Activated CD4-positive, alpha-beta T cell treated with anti-CD3 and anti-CD28 coated beads, Interleukin-2, amount 10 ng/mL, durations not matched to agents 24 days and 14 days (primary cell): ENCODE measurements around the gene PBXIP1. TPM values are rescaled to one million over a fixed set of nuclear protein-coding genes. Genes with fewer than 3 reads are reported as not detected.
"Not testable (repeated sequence)": the region's sequence is repeated elsewhere in the genome, so short reads cannot be mapped to it uniquely, and the experiment has no call there.

Experiments used
- DNase-seq: peaks from one replicate; pipeline ENCODE4 v3.0.0; 2022
- H3K27ac Mint-ChIP-seq: one replicate; pipeline ENCODE4 v1.8.0; 2022; ENCODE audit warnings: mild to moderate bottlenecking, mixed read lengths
- H3K27me3 Mint-ChIP-seq: one replicate; pipeline ENCODE4 v1.8.0; 2022; ENCODE audit warnings: mixed read lengths
- H3K36me3 Mint-ChIP-seq: one replicate; pipeline ENCODE4 v1.8.0; 2022; ENCODE audit warnings: low read depth, mild to moderate bottlenecking, mixed read lengths
- H3K4me1 Mint-ChIP-seq: one replicate; pipeline ENCODE4 v1.8.0; 2021; ENCODE audit warnings: mixed read lengths
- H3K4me3 Mint-ChIP-seq: one replicate; pipeline ENCODE4 v1.8.0; 2022; ENCODE audit warnings: mild to moderate bottlenecking, moderate library complexity, mixed read lengths
- H3K9me3 Mint-ChIP-seq: one replicate; pipeline ENCODE4 v1.8.0; 2021; ENCODE audit warnings: mixed read lengths
- intact Hi-C: fragments of 100-400 bp; cut with micrococcal nuclease; formaldehyde crosslinking; loops from one replicate; pipeline ENCODE4 v1.15.1; 2023
- total RNA-seq: library from RNA; stranded (reverse); gene quantifications from 2 replicates; pipeline ENCODE4 v1.2.3, GENCODE V29; 2022

The PBXIP1 gene
- total RNA-seq, 1 donor from 2014 or later = 21.6 TPM

GRCh38 chr1:154910851-154911250 is 45.0 kb downstream of the PBXIP1 start:
- Mint-ChIP-seq H3K4me3 (no peak overlapping the region), H3K9me3 (no peaks in the 10 kb centered on the region), H3K36me3 (peaks cover 3% of the 10 kb centered on the region), H3K27ac (no peak overlapping the region), H3K27me3 (no peaks in the 10 kb centered on the region), H3K4me1 (no peaks in the 10 kb centered on the region)
- no peak for DNase-seq
- intact Hi-C loops = no loop called here

- Mint-ChIP-seq H3K4me3 (no peak overlapping the region), H3K36me3 (no peaks in the 10 kb centered on the region), H3K9me3 (no peaks in the 10 kb centered on the region)
Measured at GRCh38 chr1:154908937-154909336, 47.0 kb downstream of the PBXIP1 start.

GRCh38 chr1:154908129-154908528 is 47.8 kb downstream of the PBXIP1 start:
- H3K4me1 Mint-ChIP-seq, H3K27ac Mint-ChIP-seq, H3K36me3 Mint-ChIP-seq, intact Hi-C loops, H3K4me3 Mint-ChIP-seq, DNase-seq, H3K27me3 Mint-ChIP-seq, H3K9me3 Mint-ChIP-seq: not testable (repeated sequence)

More at GRCh38 chr1:154908937-154909336, 47.0 kb downstream of the PBXIP1 start:
- no peaks in the 10 kb centered on the region for H3K27me3 Mint-ChIP-seq
- H3K27ac Mint-ChIP-seq = no peak overlapping the region
- no peak for DNase-seq
- intact Hi-C loops = no loop called here
- H3K4me1 Mint-ChIP-seq = no peaks in the 10 kb centered on the region

GRCh38 chr1:154906621-154907081 is 49.2 kb downstream of the PBXIP1 start:
- intact Hi-C loops = no loop called here

GRCh38 chr1:154902938-154903566 is 52.8 kb downstream of the PBXIP1 start:
- Mint-ChIP-seq H3K27me3 (no peaks in the 10 kb centered on the region), H3K36me3 (no peaks in the 10 kb centered on the region), H3K27ac (no peak overlapping the region), H3K4me1 (no peaks in the 10 kb centered on the region), H3K9me3 (no peaks in the 10 kb centered on the region), H3K4me3 (no peak overlapping the region)
- intact Hi-C loops = no loop called here
- no peak for DNase-seq

More at GRCh38 chr1:154906621-154907081, 49.2 kb downstream of the PBXIP1 start:
- Mint-ChIP-seq H3K27me3 (no peaks in the 10 kb centered on the region), H3K9me3 (no peaks in the 10 kb centered on the region), H3K36me3 (no peaks in the 10 kb centered on the region), H3K27ac (no peak overlapping the region), H3K4me1 (no peaks in the 10 kb centered on the region), H3K4me3 (no peak overlapping the region)
- DNase-seq = no peak

GRCh38 chr1:154901591-154901990 is 54.3 kb downstream of the PBXIP1 start:
- Mint-ChIP-seq H3K4me1 (no peaks in the 10 kb centered on the region), H3K4me3 (no peak overlapping the region), H3K9me3 (no peaks in the 10 kb centered on the region), H3K27me3 (no peaks in the 10 kb centered on the region), H3K36me3 (no peaks in the 10 kb centered on the region), H3K27ac (no peak overlapping the region)
- DNase-seq = no peak
- intact Hi-C loops = no loop called here

DNA sequence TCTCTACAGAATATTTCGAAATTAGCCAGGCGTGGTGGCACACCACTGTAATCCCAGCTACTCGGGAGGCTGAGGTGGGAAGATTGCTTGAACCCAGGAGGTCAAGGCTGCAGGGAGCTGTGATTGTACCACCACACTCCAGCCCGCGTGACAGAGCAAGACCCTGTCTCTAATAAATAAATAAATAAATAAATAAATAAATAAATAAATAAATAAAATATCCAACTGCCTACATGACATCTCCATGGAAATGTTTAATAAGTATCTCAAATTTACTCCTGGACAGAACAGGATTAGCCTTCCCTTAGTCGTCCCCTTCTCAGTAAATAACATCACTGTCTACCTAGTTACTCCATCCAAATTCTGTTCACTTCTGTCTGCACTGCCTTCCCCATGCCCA is 56.9 kb downstream of the PBXIP1 start:
- no peak overlapping the region for H3K4me3 Mint-ChIP-seq
- no peaks in the 10 kb centered on the region for H3K9me3 Mint-ChIP-seq
- no peaks in the 10 kb centered on the region for H3K36me3 Mint-ChIP-seq
- DNase-seq = no peak
- H3K27me3 Mint-ChIP-seq = peaks cover 2% of the 10 kb centered on the region
- no peak overlapping the region for H3K27ac Mint-ChIP-seq
- intact Hi-C loops = no loop called here
- H3K4me1 Mint-ChIP-seq = no peaks in the 10 kb centered on the region

DNA sequence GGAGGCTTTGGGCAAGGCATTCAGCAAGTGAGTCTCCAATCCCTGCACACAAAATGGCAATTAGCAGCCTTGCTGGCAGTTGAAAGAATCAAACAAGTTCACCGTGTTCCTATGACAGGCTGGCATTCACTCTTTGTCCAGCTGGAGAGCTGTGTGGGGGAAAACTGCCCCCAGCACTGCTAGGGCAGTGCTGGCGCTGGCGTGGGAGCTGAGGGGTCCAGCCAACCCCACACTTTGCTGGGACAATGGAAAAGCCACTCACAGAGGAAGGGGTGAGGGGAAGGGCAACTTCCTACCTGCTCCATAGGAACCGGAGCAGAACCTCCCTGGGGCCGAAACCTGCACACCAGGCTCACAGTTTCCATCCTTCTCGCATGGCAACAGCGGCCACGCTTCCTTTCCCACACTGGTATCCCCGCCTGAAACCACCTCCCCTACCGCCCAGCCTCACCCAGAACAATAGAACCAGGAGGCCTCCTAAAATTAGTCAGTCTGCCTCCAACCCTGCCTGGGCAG is 59.1 kb downstream of the PBXIP1 start:
- intact Hi-C loops = no loop called here
- Mint-ChIP-seq H3K4me1 (no peaks in the 10 kb centered on the region), H3K4me3 (no peak overlapping the region), H3K27ac (no peak overlapping the region), H3K27me3 (peaks cover 2% of the 10 kb centered on the region), H3K9me3 (no peaks in the 10 kb centered on the region), H3K36me3 (no peaks in the 10 kb centered on the region)
- no peak for DNase-seq

- no peaks in the 10 kb centered on the region for H3K36me3 Mint-ChIP-seq
Measured at GRCh38 chr1:154895798-154896197, 60.1 kb downstream of the PBXIP1 start.

More at GRCh38 chr1:154895798-154896197, 60.1 kb downstream of the PBXIP1 start:
- intact Hi-C loops = no loop called here
- Mint-ChIP-seq H3K27me3 (peaks cover 6% of the 10 kb centered on the region), H3K9me3 (no peaks in the 10 kb centered on the region), H3K27ac (no peak overlapping the region), H3K4me3 (no peak overlapping the region), H3K4me1 (no peaks in the 10 kb centered on the region)
- DNase-seq = no peak

Other genes with a start within 250 kb of the PBXIP1 start
- 0.35 and 0.54 TPM in 2 replicates for gene KCNN3, start 85.8 kb downstream of the PBXIP1 start, total RNA-seq
- 47.4 and 47.7 TPM in 2 replicates for gene PMVK, start 19.4 kb downstream of the PBXIP1 start, total RNA-seq
- 34.4 and 34.8 TPM in 2 replicates for gene PYGO2, start 5.7 kb upstream of the PBXIP1 start, total RNA-seq
- gene SHC1, start 14.6 kb upstream of the PBXIP1 start, total RNA-seq = 50.4 and 60.5 TPM in 2 replicates
- 179 and 181 TPM in 2 replicates for gene CKS1B, start 18.6 kb upstream of the PBXIP1 start, total RNA-seq
- gene FLAD1, start 27.2 kb upstream of the PBXIP1 start, total RNA-seq = 69.9 and 71.8 TPM in 2 replicates
- 0.79 and 1.4 TPM in 2 replicates for gene LENEP, start 37.5 kb upstream of the PBXIP1 start, total RNA-seq
- 145 and 150 TPM in 2 replicates for gene ZBTB7B, start 46.7 kb upstream of the PBXIP1 start, total RNA-seq
- gene DCST2, start 77.7 kb upstream of the PBXIP1 start, total RNA-seq = 0.16 TPM in 1 of 2 replicates, not detected in the other
- gene DCST1, start 77.7 kb upstream of the PBXIP1 start, total RNA-seq = not detected in 2 replicates
- gene ADAM15, start 95.2 kb upstream of the PBXIP1 start, total RNA-seq = 79.7 and 84.5 TPM in 2 replicates
- gene EFNA4, start 107.6 kb upstream of the PBXIP1 start, total RNA-seq = 5.8 and 6.2 TPM in 2 replicates
- gene EFNA3, start 122.7 kb upstream of the PBXIP1 start, total RNA-seq = 3.6 and 4.4 TPM in 2 replicates
- gene EFNA1, start 171.8 kb upstream of the PBXIP1 start, total RNA-seq = 0.24 TPM in 1 of 2 replicates, not detected in the other
- gene SLC50A1, start 179.8 kb upstream of the PBXIP1 start, total RNA-seq = 46.2 and 46.3 TPM in 2 replicates
- gene DPM3, start 184.4 kb upstream of the PBXIP1 start, total RNA-seq = 34.5 and 37.2 TPM in 2 replicates
- gene KRTCAP2, start 217.2 kb upstream of the PBXIP1 start, total RNA-seq = 244 and 245 TPM in 2 replicates
- 9.4 and 10.7 TPM in 2 replicates for gene TRIM46, start 217.8 kb upstream of the PBXIP1 start, total RNA-seq